HepG2 (cell line): ENCODE results near the gene KRTAP4-7. TPM values are rescaled to one million over a fixed set of nuclear protein-coding genes. Genes with fewer than 3 reads are reported as not detected.

Experiments
- CREM ChIP-seq, 2 experiments: sonication (generic) in 1 of 2; formaldehyde crosslinking in 1 of 2; IDR thresholded peaks; 2 replicates each; pipeline versions ENCODE4 v1.4.0 to v1.6.1; 2016 to 2020; ENCODE audit warnings: antibody characterized with exemption in 1 of 2, mild to moderate bottlenecking in 1 of 2, missing genetic modification reagents in 1 of 2
- PITX1 ChIP-seq: sonication (generic); formaldehyde crosslinking; IDR thresholded peaks from 2 replicates; pipeline ENCODE4 v1.5.1; 2020; ENCODE audit warnings: mild to moderate bottlenecking, missing genetic modification reagents
- ZFX ChIP-seq: sonication (generic); formaldehyde crosslinking; IDR thresholded peaks from 2 replicates; pipeline ENCODE4 v1.4.0; 2020; ENCODE audit warnings: mild to moderate bottlenecking, low read depth, missing genetic modification reagents, moderate library complexity
- ZNF33A ChIP-seq: sonication (generic); formaldehyde crosslinking; IDR thresholded peaks from 2 replicates; pipeline ENCODE4 v1.5.1; 2020; ENCODE audit warnings: missing genetic modification reagents, mild to moderate bottlenecking, moderate library complexity, borderline replicate concordance
- ZNF574 ChIP-seq: sonication (generic); formaldehyde crosslinking; IDR thresholded peaks from 2 replicates; pipeline ENCODE4 v1.4.0; 2020; ENCODE audit warnings: missing genetic modification reagents
- ZNF629 ChIP-seq: sonication (generic); formaldehyde crosslinking; conservative IDR thresholded peaks from 2 replicates; pipeline ENCODE4 v1.5.0; 2020; ENCODE audit warnings: missing genetic modification reagents
- ZNF709 ChIP-seq: sonication (generic); formaldehyde crosslinking; IDR thresholded peaks from 2 replicates; pipeline ENCODE4 v1.5.0; 2020; ENCODE audit warnings: mild to moderate bottlenecking, missing genetic modification reagents
- ZNF891 ChIP-seq: sonication (generic); formaldehyde crosslinking; IDR thresholded peaks from 2 replicates; pipeline ENCODE4 v1.5.0; 2020; ENCODE audit warnings: mild to moderate bottlenecking, missing genetic modification reagents
- polyA plus RNA-seq, 8 experiments: library from polyadenylated mRNA; depleted of rRNA in 3 of 8; stranded (reverse) in 7 of 8; unstranded in 1 of 8; fragments of >200 nt; fragmentation: Illumina TruSeq in 4 of 8; extraction: Trizol in 4 of 8; gene quantifications; 2 replicates each; pipeline versions ENCODE4 v1.2.1 to v1.2.3, GENCODE V29; 2011 to 2016; ENCODE audit warnings: low read depth in 4 of 8, missing spikeins in 1 of 8, mixed read lengths in 1 of 8; ENCODE audit not compliant: insufficient read depth in 1 of 8
- total RNA-seq, 5 experiments: library from RNA; depleted of rRNA; stranded (reverse); fragments of >200 nt; fragmentation: Illumina TruSeq; extraction: Trizol; gene quantifications; 2 replicates each; pipeline ENCODE4 v1.2.3, GENCODE V29; 2016; ENCODE audit warnings: low read depth in 1 of 5

KRTAP4-7 gene
- total and polyA plus RNA-seq, 2 of the 13 experiments (the other 11 are each of a cell fraction or from before 2014, with no cell fraction given): not detected

GRCh38 chr17:41133880-41134735 lies 50.2 kb downstream of the KRTAP4-7 start (continued):
- TF ChIP-seq ZNF574 (CRISPR knock-in tag) (no peak), CREM (IDR thresholded peaks at IDR 0.05) (no peak), CREM (CRISPR knock-in tag; IDR thresholded peaks at IDR 0.05) (no peak), ZFX (CRISPR knock-in tag) (no peak), ZNF891 (CRISPR knock-in tag) (no peak), ZNF709 (CRISPR knock-in tag) (no peak), PITX1 (no peak), ZNF33A (CRISPR knock-in tag) (no peak), ZNF629 (CRISPR knock-in tag) (no peak)

Other genes starting within 250 kb of the KRTAP4-7 start
Only the 30 nearest of the 38 such genes appear.
- 24.7 and 32.9 TPM in 2 replicates for gene KRT23, start 146.5 kb upstream of the KRTAP4-7 start, total RNA-seq (2016; rRNA removed; fragmentation: Illumina TruSeq; extraction: Trizol)
- 48.4 and 51.1 TPM in 2 replicates for gene KRT23, start 146.5 kb upstream of the KRTAP4-7 start, polyA plus RNA-seq (2011; rRNA removed)
- 0.07 TPM in 1 of 2 replicates, not detected in the other for gene KRT39, start 117.2 kb upstream of the KRTAP4-7 start, total RNA-seq (2016; rRNA removed; fragmentation: Illumina TruSeq; extraction: Trizol)
- gene KRT39, start 117.2 kb upstream of the KRTAP4-7 start, polyA plus RNA-seq (2011; rRNA removed): 1.2 and 1.6 TPM in 2 replicates
- not detected in 2 replicates for gene KRT40, start 99.8 kb upstream of the KRTAP4-7 start, total RNA-seq (2016; rRNA removed; fragmentation: Illumina TruSeq; extraction: Trizol)
- not detected in 2 replicates for gene KRT40, start 99.8 kb upstream of the KRTAP4-7 start, polyA plus RNA-seq (2011; rRNA removed)
- not detected in 2 replicates for gene KRTAP3-3, start 90.0 kb upstream of the KRTAP4-7 start, total RNA-seq (2016; rRNA removed; fragmentation: Illumina TruSeq; extraction: Trizol)
- not detected in 2 replicates for gene KRTAP3-3, start 90.0 kb upstream of the KRTAP4-7 start, polyA plus RNA-seq (2011; rRNA removed)
- not detected in 2 replicates for gene KRTAP3-2, start 84.2 kb upstream of the KRTAP4-7 start, total RNA-seq (2016; rRNA removed; fragmentation: Illumina TruSeq; extraction: Trizol)
- gene KRTAP3-2, start 84.2 kb upstream of the KRTAP4-7 start, polyA plus RNA-seq (2011; rRNA removed): not detected in 2 replicates
- 0.29 and 0.81 TPM in 2 replicates for gene KRTAP3-1, start 75.0 kb upstream of the KRTAP4-7 start, total RNA-seq (2016; rRNA removed; fragmentation: Illumina TruSeq; extraction: Trizol)
- gene KRTAP3-1, start 75.0 kb upstream of the KRTAP4-7 start, polyA plus RNA-seq (2011; rRNA removed): 3.7 and 3.8 TPM in 2 replicates
- not detected in 2 replicates for gene KRTAP1-5, start 56.9 kb upstream of the KRTAP4-7 start, total RNA-seq (2016; rRNA removed; fragmentation: Illumina TruSeq; extraction: Trizol)
- gene KRTAP1-5, start 56.9 kb upstream of the KRTAP4-7 start, polyA plus RNA-seq (2011; rRNA removed): 0.07 and 0.09 TPM in 2 replicates
- not detected in 2 replicates for gene KRTAP1-4, start 54.0 kb upstream of the KRTAP4-7 start, total RNA-seq (2016; rRNA removed; fragmentation: Illumina TruSeq; extraction: Trizol)
- gene KRTAP1-4, start 54.0 kb upstream of the KRTAP4-7 start, polyA plus RNA-seq (2011; rRNA removed): not detected in 2 replicates
- gene KRTAP1-3, start 49.3 kb upstream of the KRTAP4-7 start, total RNA-seq (2016; rRNA removed; fragmentation: Illumina TruSeq; extraction: Trizol): not detected in 2 replicates
- gene KRTAP1-3, start 49.3 kb upstream of the KRTAP4-7 start, polyA plus RNA-seq (2011; rRNA removed): not detected in 2 replicates
- gene KRTAP1-1, start 42.7 kb upstream of the KRTAP4-7 start, total RNA-seq (2016; rRNA removed; fragmentation: Illumina TruSeq; extraction: Trizol): not detected in 2 replicates
- gene KRTAP1-1, start 42.7 kb upstream of the KRTAP4-7 start, polyA plus RNA-seq (2011; rRNA removed): not detected in 2 replicates
- gene KRTAP2-1, start 36.8 kb upstream of the KRTAP4-7 start, total RNA-seq (2016; rRNA removed; fragmentation: Illumina TruSeq; extraction: Trizol): not detected in 2 replicates
- gene KRTAP2-1, start 36.8 kb upstream of the KRTAP4-7 start, polyA plus RNA-seq (2011; rRNA removed): not detected in 2 replicates
- not detected in 2 replicates for gene KRTAP2-2, start 28.9 kb upstream of the KRTAP4-7 start, total RNA-seq (2016; rRNA removed; fragmentation: Illumina TruSeq; extraction: Trizol)
- not detected in 2 replicates for gene KRTAP2-2, start 28.9 kb upstream of the KRTAP4-7 start, polyA plus RNA-seq (2011; rRNA removed)
- gene KRTAP2-3, start 24.0 kb upstream of the KRTAP4-7 start, total RNA-seq (2016; rRNA removed; fragmentation: Illumina TruSeq; extraction: Trizol): not detected in 2 replicates
- 0.24 and 0.25 TPM in 2 replicates for gene KRTAP2-3, start 24.0 kb upstream of the KRTAP4-7 start, polyA plus RNA-seq (2011; rRNA removed)
- gene KRTAP2-4, start 18.3 kb upstream of the KRTAP4-7 start, total RNA-seq (2016; rRNA removed; fragmentation: Illumina TruSeq; extraction: Trizol): not detected in 2 replicates
- not detected in 2 replicates for gene KRTAP2-4, start 18.3 kb upstream of the KRTAP4-7 start, polyA plus RNA-seq (2011; rRNA removed)
- gene KRTAP4-8, start 14.0 kb downstream of the KRTAP4-7 start, total RNA-seq (2016; rRNA removed; fragmentation: Illumina TruSeq; extraction: Trizol): not detected in 2 replicates
- not detected in 2 replicates for gene KRTAP4-8, start 14.0 kb downstream of the KRTAP4-7 start, polyA plus RNA-seq (2011; rRNA removed)
- gene KRTAP4-16, start 18.1 kb downstream of the KRTAP4-7 start, total RNA-seq (2016; rRNA removed; fragmentation: Illumina TruSeq; extraction: Trizol): not detected in 2 replicates
- gene KRTAP4-16, start 18.1 kb downstream of the KRTAP4-7 start, polyA plus RNA-seq (2011; rRNA removed): not detected in 2 replicates
- not detected in 2 replicates for gene KRTAP4-9, start 21.2 kb downstream of the KRTAP4-7 start, total RNA-seq (2016; rRNA removed; fragmentation: Illumina TruSeq; extraction: Trizol)
- not detected in 2 replicates for gene KRTAP4-9, start 21.2 kb downstream of the KRTAP4-7 start, polyA plus RNA-seq (2011; rRNA removed)
- not detected in 2 replicates for gene KRTAP4-11, start 34.2 kb downstream of the KRTAP4-7 start, total RNA-seq (2016; rRNA removed; fragmentation: Illumina TruSeq; extraction: Trizol)
- gene KRTAP4-11, start 34.2 kb downstream of the KRTAP4-7 start, polyA plus RNA-seq (2011; rRNA removed): not detected in 2 replicates
- gene KRTAP4-12, start 40.0 kb downstream of the KRTAP4-7 start, total RNA-seq (2016; rRNA removed; fragmentation: Illumina TruSeq; extraction: Trizol): not detected in 2 replicates
- not detected in 2 replicates for gene KRTAP4-12, start 40.0 kb downstream of the KRTAP4-7 start, polyA plus RNA-seq (2011; rRNA removed)
- not detected in 2 replicates for gene KRTAP4-6, start 56.4 kb downstream of the KRTAP4-7 start, total RNA-seq (2016; rRNA removed; fragmentation: Illumina TruSeq; extraction: Trizol)
- not detected in 2 replicates for gene KRTAP4-6, start 56.4 kb downstream of the KRTAP4-7 start, polyA plus RNA-seq (2011; rRNA removed)
- gene KRTAP4-5, start 65.7 kb downstream of the KRTAP4-7 start, total RNA-seq (2016; rRNA removed; fragmentation: Illumina TruSeq; extraction: Trizol): not detected in 2 replicates
- gene KRTAP4-5, start 65.7 kb downstream of the KRTAP4-7 start, polyA plus RNA-seq (2011; rRNA removed): not detected in 2 replicates
- gene KRTAP4-4, start 76.6 kb downstream of the KRTAP4-7 start, total RNA-seq (2016; rRNA removed; fragmentation: Illumina TruSeq; extraction: Trizol): not detected in 2 replicates
- gene KRTAP4-4, start 76.6 kb downstream of the KRTAP4-7 start, polyA plus RNA-seq (2011; rRNA removed): not detected in 2 replicates
- gene KRTAP4-3, start 84.1 kb downstream of the KRTAP4-7 start, total RNA-seq (2016; rRNA removed; fragmentation: Illumina TruSeq; extraction: Trizol): not detected in 2 replicates
- not detected in 2 replicates for gene KRTAP4-3, start 84.1 kb downstream of the KRTAP4-7 start, polyA plus RNA-seq (2011; rRNA removed)
- gene KRTAP4-2, start 94.1 kb downstream of the KRTAP4-7 start, total RNA-seq (2016; rRNA removed; fragmentation: Illumina TruSeq; extraction: Trizol): not detected in 2 replicates
- not detected in 2 replicates for gene KRTAP4-2, start 94.1 kb downstream of the KRTAP4-7 start, polyA plus RNA-seq (2011; rRNA removed)
- gene KRTAP4-1, start 100.8 kb downstream of the KRTAP4-7 start, total RNA-seq (2016; rRNA removed; fragmentation: Illumina TruSeq; extraction: Trizol): not detected in 2 replicates
- gene KRTAP4-1, start 100.8 kb downstream of the KRTAP4-7 start, polyA plus RNA-seq (2011; rRNA removed): not detected in 2 replicates
- not detected in 2 replicates for gene KRTAP9-1, start 105.7 kb downstream of the KRTAP4-7 start, total RNA-seq (2016; rRNA removed; fragmentation: Illumina TruSeq; extraction: Trizol)
- gene KRTAP9-1, start 105.7 kb downstream of the KRTAP4-7 start, polyA plus RNA-seq (2011; rRNA removed): not detected in 2 replicates
- gene KRTAP9-2, start 142.5 kb downstream of the KRTAP4-7 start, total RNA-seq (2016; rRNA removed; fragmentation: Illumina TruSeq; extraction: Trizol): not detected in 2 replicates
- not detected in 2 replicates for gene KRTAP9-2, start 142.5 kb downstream of the KRTAP4-7 start, polyA plus RNA-seq (2011; rRNA removed)
- not detected in 2 replicates for gene KRTAP9-3, start 148.3 kb downstream of the KRTAP4-7 start, total RNA-seq (2016; rRNA removed; fragmentation: Illumina TruSeq; extraction: Trizol)
- gene KRTAP9-3, start 148.3 kb downstream of the KRTAP4-7 start, polyA plus RNA-seq (2011; rRNA removed): not detected in 2 replicates
- not detected in 2 replicates for gene KRTAP9-8, start 153.8 kb downstream of the KRTAP4-7 start, total RNA-seq (2016; rRNA removed; fragmentation: Illumina TruSeq; extraction: Trizol)
- gene KRTAP9-8, start 153.8 kb downstream of the KRTAP4-7 start, polyA plus RNA-seq (2011; rRNA removed): not detected in 2 replicates
- not detected in 2 replicates for gene KRTAP9-4, start 165.5 kb downstream of the KRTAP4-7 start, total RNA-seq (2016; rRNA removed; fragmentation: Illumina TruSeq; extraction: Trizol)
- gene KRTAP9-4, start 165.5 kb downstream of the KRTAP4-7 start, polyA plus RNA-seq (2011; rRNA removed): not detected in 2 replicates